Colonic mucosa (tissue), 4 donors: ENCODE measurements around the gene EPHB1. TPM values are rescaled to one million over a fixed set of nuclear protein-coding genes. Genes with fewer than 3 reads are reported as not detected.

ENCODE experiments used
- DNase-seq: peaks from one replicate; pipeline ENCODE4 v3.0.0-alpha.2; 2020
- H3K27ac ChIP-seq: fragments of 200-600 bp; one replicate; pipeline ENCODE4 v1.8.0; 2021
- H3K27me3 ChIP-seq: fragments of 200-600 bp; one replicate; pipeline ENCODE4 v1.8.0; 2021
- H3K36me3 ChIP-seq: fragments of 200-600 bp; one replicate; pipeline ENCODE4 v1.8.0; 2021
- H3K4me1 ChIP-seq: fragments of 200-600 bp; one replicate; pipeline ENCODE4 v1.8.0; 2021; ENCODE audit warnings: mild to moderate bottlenecking
- H3K4me3 ChIP-seq: fragments of 200-600 bp; one replicate; pipeline ENCODE4 v1.8.0; 2021
- H3K9ac ChIP-seq, 2 donors: one replicate each; pipeline ENCODE4 v1.7.0; 2013; ENCODE audit warnings: control low read depth in 2 of 2, low read depth in 2 of 2, low read length in 2 of 2
- H3K9me3 ChIP-seq: fragments of 200-600 bp; one replicate; pipeline ENCODE4 v1.8.0; 2021
- intact Hi-C: fragments of 100-400 bp; cut with DNase I; formaldehyde crosslinking; loops from one replicate; pipeline ENCODE4 v1.14.1; 2022
- total RNA-seq, 2 donors: library from RNA; stranded (reverse); fragmentation: NEBNext Ultra II Directional in 1 of 2; extraction: Animal tissue kit (Norgen Biotek cat#: 25700) in 1 of 2; gene quantifications; one replicate each; pipeline ENCODE4 v1.2.1, GENCODE V29; 2021
- TF ChIP-seq, protein P1 (sequence below): fragments of 200-600 bp; IDR thresholded peaks from one replicate; pipeline ENCODE4 v1.8.0; 2022; ENCODE audit warnings: antibody characterized with exemption, mild to moderate bottlenecking
- donor health status: healthy.
- donor health status: DM: no; HTN: no; CAD: no.
- donor health status: DM: no; HTN: no; CAD: no.

Gene EPHB1
- total RNA-seq, 2 donors from 2014 or later, result 0.40 to 0.74 TPM

DNA sequence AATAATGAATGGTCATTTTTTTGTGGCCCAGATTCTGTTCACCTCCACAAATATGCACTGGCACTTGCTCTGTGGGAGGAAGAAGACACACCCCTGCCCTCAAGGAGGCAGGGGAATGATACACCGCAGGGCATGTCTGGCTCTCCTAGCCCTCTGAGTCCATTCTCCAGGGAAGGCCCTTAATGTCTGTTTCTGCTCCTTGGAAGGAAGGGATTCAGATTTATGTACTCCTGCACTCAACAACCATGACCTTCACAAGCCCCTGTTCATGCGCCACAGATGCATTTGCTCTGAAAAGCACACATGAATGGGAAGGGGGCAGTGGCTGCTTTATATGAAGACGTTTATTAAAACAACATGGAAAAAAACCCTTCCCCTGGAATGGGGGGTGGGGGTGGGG lies 333.8 kb downstream of the EPHB1 start:
- no peak for DNase-seq
- H3K4me1 ChIP-seq, result no peaks in the 10 kb centered on the region
- H3K36me3 ChIP-seq, result no peaks in the 10 kb centered on the region
- no peaks in the 10 kb centered on the region for H3K27me3 ChIP-seq
- intact Hi-C loops, result no loop called here
- no peaks in the 10 kb centered on the region for H3K9me3 ChIP-seq
- no peak overlapping the region for H3K27ac ChIP-seq
- no peak overlapping the region for H3K9ac ChIP-seq
- TF ChIP-seq, protein P1, sequence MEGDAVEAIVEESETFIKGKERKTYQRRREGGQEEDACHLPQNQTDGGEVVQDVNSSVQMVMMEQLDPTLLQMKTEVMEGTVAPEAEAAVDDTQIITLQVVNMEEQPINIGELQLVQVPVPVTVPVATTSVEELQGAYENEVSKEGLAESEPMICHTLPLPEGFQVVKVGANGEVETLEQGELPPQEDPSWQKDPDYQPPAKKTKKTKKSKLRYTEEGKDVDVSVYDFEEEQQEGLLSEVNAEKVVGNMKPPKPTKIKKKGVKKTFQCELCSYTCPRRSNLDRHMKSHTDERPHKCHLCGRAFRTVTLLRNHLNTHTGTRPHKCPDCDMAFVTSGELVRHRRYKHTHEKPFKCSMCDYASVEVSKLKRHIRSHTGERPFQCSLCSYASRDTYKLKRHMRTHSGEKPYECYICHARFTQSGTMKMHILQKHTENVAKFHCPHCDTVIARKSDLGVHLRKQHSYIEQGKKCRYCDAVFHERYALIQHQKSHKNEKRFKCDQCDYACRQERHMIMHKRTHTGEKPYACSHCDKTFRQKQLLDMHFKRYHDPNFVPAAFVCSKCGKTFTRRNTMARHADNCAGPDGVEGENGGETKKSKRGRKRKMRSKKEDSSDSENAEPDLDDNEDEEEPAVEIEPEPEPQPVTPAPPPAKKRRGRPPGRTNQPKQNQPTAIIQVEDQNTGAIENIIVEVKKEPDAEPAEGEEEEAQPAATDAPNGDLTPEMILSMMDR, result no peak
- H3K4me3 ChIP-seq, result no peak overlapping the region

DNA sequence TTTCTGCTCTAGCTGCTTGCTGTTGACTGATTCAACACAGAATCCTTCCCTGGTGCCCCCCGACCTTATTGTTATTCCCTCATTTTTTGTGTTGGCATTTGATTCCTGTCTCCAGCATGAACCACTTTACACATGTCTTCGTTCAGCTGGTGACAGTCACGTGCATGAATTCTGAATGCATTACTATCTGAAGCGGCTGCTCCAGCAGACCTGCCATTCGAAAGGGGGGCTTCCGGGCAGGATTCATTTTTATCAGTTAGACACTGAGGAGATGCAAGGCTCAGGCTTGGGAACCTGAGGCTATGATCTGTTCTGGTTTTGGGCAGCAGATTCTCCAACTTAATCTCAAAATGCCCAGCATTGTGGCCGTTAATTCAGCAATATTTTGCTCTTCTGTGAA lies 336.2 kb downstream of the EPHB1 start:
- no peak overlapping the region for H3K27ac ChIP-seq
- TF ChIP-seq, protein P1, result no peak

DNA sequence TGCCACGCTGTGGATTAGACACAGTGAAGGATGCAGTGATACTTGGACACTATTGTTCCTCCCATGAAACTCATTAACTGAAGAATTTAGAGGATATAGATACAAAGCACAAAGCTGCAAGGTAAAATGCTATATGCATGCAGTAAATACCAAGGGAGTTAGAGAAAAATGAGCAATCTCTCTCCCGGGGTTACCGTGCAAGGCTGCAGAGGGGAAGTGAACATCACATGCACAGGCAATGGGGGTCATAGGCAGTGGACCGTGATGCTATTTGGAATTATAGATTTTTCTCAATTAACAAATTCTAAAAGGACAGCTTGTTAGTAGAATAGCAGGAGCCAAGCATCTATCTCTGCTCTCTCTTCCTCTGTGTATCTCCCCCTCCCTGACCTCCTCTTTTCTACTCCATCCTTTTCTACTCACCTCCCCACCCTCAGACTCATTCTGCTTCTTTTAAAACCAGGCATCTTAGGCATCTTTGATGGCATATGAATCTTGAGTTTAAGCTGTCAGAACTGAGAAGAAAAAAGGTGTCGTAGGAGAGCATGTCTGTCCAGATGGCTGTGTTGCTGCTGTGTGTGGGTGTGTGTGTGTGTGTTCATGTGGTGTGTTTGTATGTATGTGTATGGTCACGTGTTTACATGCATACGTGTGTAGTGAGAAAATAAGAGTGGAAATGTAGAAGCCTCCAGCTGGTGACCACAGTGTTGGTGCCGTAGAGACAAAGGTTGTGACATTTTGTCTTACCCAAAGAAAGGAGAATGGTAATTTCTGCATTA lies 339.0 kb downstream of the EPHB1 start:
- no peaks in the 10 kb centered on the region for H3K36me3 ChIP-seq
- no peak overlapping the region for H3K9ac ChIP-seq
- no peak for DNase-seq
- no peak overlapping the region for H3K4me3 ChIP-seq
- no peaks in the 10 kb centered on the region for H3K27me3 ChIP-seq
- H3K9me3 ChIP-seq, result no peaks in the 10 kb centered on the region
- H3K27ac ChIP-seq, result no peak overlapping the region
- H3K4me1 ChIP-seq, result no peaks in the 10 kb centered on the region
- intact Hi-C loops, result no loop called here
- TF ChIP-seq, protein P1, result no peak

More for the DNA sequence above, 336.2 kb downstream of the EPHB1 start:
- no peaks in the 10 kb centered on the region for H3K9me3 ChIP-seq
- no peak for DNase-seq
- no peak overlapping the region for H3K9ac ChIP-seq
- H3K4me3 ChIP-seq, result no peak overlapping the region
- intact Hi-C loops, result no loop called here
- no peaks in the 10 kb centered on the region for H3K4me1 ChIP-seq
- no peaks in the 10 kb centered on the region for H3K27me3 ChIP-seq
- no peaks in the 10 kb centered on the region for H3K36me3 ChIP-seq

DNA sequence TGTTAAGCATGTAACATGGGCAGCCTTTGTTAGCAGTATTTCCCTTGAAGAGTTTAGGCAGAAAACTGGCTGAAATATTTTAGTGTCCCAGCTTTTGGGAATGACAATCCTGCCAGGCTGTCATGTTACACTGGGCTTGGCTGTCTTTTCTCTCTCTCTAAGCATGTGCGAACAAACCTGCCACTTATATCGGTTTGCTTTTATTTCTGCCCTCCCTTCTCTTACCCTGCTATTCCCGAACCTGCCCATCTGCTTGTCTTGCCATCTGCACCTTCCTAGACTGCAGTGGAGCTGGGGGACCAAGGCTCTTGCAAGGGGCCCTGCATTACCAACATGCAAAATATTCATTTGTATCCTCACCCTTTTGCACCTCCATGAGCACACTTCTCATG lies 339.6 kb downstream of the EPHB1 start:
- DNase-seq, result no peak
- no peak overlapping the region for H3K4me3 ChIP-seq
- H3K27ac ChIP-seq, result no peak overlapping the region
- H3K9ac ChIP-seq, result no peak overlapping the region
- no peaks in the 10 kb centered on the region for H3K36me3 ChIP-seq
- no peaks in the 10 kb centered on the region for H3K9me3 ChIP-seq
- H3K27me3 ChIP-seq, result no peaks in the 10 kb centered on the region
- intact Hi-C loops, result no loop called here
- no peaks in the 10 kb centered on the region for H3K4me1 ChIP-seq
- TF ChIP-seq, protein P1, result no peak

DNA sequence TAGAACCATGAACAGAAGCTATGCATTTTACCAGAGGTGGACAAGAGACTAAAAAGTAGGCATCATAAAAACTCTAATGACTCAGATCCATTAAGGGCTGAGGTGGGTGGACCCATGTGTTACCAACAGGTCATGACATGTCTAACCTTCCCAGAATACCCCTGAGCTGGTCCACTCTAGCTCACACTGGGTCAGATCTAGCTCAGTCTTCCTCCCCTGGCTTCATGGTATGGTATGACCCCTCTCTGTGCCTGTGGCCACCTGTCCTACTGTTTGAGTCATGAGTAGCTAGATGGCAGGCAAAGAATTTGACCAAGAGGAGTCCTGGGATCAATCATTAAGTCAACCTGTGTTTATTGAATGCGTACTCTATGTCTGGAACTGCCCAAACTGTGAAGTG lies 340.4 kb downstream of the EPHB1 start:
- no peak overlapping the region for H3K4me3 ChIP-seq
- H3K9me3 ChIP-seq, result no peaks in the 10 kb centered on the region
- no peak for DNase-seq
- no peaks in the 10 kb centered on the region for H3K4me1 ChIP-seq
- H3K27ac ChIP-seq, result no peak overlapping the region
- H3K36me3 ChIP-seq, result no peaks in the 10 kb centered on the region
- TF ChIP-seq, protein P1, result no peak
- intact Hi-C loops, result no loop called here
- no peaks in the 10 kb centered on the region for H3K27me3 ChIP-seq
- no peak overlapping the region for H3K9ac ChIP-seq
